ENCODE measurements around the gene NKX1-1. TPM values are rescaled to one million over a fixed set of nuclear protein-coding genes. Genes with fewer than 3 reads are reported as not detected.

NKX1-1 gene
- total and polyA plus RNA-seq, 2 donors = not detected

GRCh38 chr4:1370321-1371124 is 35.7 kb downstream of the NKX1-1 start:
- Histone ChIP-seq H3K4me1 (ENCODE audit: insufficient read depth) (no peaks in the 10 kb centered on the region), H3K4me3 (ENCODE audit: low read depth, low read length) (no peak overlapping the region), H3K27ac (ENCODE audit: low read depth) (no peak overlapping the region), H3K36me3 (ENCODE audit: insufficient read depth) (no peaks in the 10 kb centered on the region)
- no peak for DNase-seq (ENCODE audit: extremely low spot score)
- WGBS = 92% methylated on average over 29 of the region's 29 CpGs

- WGBS = 84% methylated on average over 22 of the region's 22 CpGs
- no peak for DNase-seq (ENCODE audit: extremely low spot score)
- Histone ChIP-seq H3K27ac (ENCODE audit: low read depth) (no peak overlapping the region), H3K36me3 (ENCODE audit: insufficient read depth) (no peaks in the 10 kb centered on the region), H3K4me1 (ENCODE audit: insufficient read depth) (no peaks in the 10 kb centered on the region), H3K4me3 (ENCODE audit: low read depth, low read length) (no peak overlapping the region)
Observed at GRCh38 chr4:1369479-1370079, 36.7 kb downstream of the NKX1-1 start.

GRCh38 chr4:1369091-1369450 is 37.2 kb downstream of the NKX1-1 start:
- Histone ChIP-seq H3K36me3 (ENCODE audit: insufficient read depth) (no peaks in the 10 kb centered on the region), H3K27ac (ENCODE audit: low read depth) (no peak overlapping the region), H3K4me3 (ENCODE audit: low read depth, low read length) (no peak overlapping the region), H3K4me1 (ENCODE audit: insufficient read depth) (no peaks in the 10 kb centered on the region)
- WGBS = 77% methylated on average over 18 of the region's 18 CpGs
- no peak for DNase-seq (ENCODE audit: extremely low spot score)

GRCh38 chr4:1368421-1369090 is 37.7 kb downstream of the NKX1-1 start:
- WGBS = 92% methylated on average over 24 of the region's 24 CpGs
- H3K4me3 ChIP-seq (ENCODE audit: low read depth, low read length) = no peak overlapping the region
- H3K36me3 ChIP-seq (ENCODE audit: insufficient read depth) = no peaks in the 10 kb centered on the region
- no peak for DNase-seq (ENCODE audit: extremely low spot score)
- no peaks in the 10 kb centered on the region for H3K4me1 ChIP-seq (ENCODE audit: insufficient read depth)
- H3K27ac ChIP-seq (ENCODE audit: low read depth) = no peak overlapping the region

- H3K27ac ChIP-seq (ENCODE audit: low read depth) = no peak overlapping the region
- H3K36me3 ChIP-seq (ENCODE audit: insufficient read depth) = no peaks in the 10 kb centered on the region
- no peak overlapping the region for H3K4me3 ChIP-seq (ENCODE audit: low read depth, low read length)
- no peaks in the 10 kb centered on the region for H3K4me1 ChIP-seq (ENCODE audit: insufficient read depth)
- 88% methylated on average over 10 of the region's 10 CpGs for WGBS
- no peak for DNase-seq (ENCODE audit: extremely low spot score)
Observed at GRCh38 chr4:1367936-1368289, 38.3 kb downstream of the NKX1-1 start.

- no peak overlapping the region for H3K4me3 ChIP-seq (ENCODE audit: low read depth, low read length)
- WGBS = 90% methylated on average over 17 of the region's 17 CpGs
- H3K36me3 ChIP-seq (ENCODE audit: insufficient read depth) = no peaks in the 10 kb centered on the region
- no peak for DNase-seq (ENCODE audit: extremely low spot score)
- no peaks in the 10 kb centered on the region for H3K4me1 ChIP-seq (ENCODE audit: insufficient read depth)
- H3K27ac ChIP-seq (ENCODE audit: low read depth) = no peak overlapping the region
Observed at GRCh38 chr4:1367230-1367935, 38.9 kb downstream of the NKX1-1 start.

GRCh38 chr4:1366371-1367229 is 39.6 kb downstream of the NKX1-1 start:
- Histone ChIP-seq H3K4me3 (ENCODE audit: low read depth, low read length) (no peak overlapping the region), H3K4me1 (ENCODE audit: insufficient read depth) (no peaks in the 10 kb centered on the region), H3K36me3 (ENCODE audit: insufficient read depth) (no peaks in the 10 kb centered on the region), H3K27ac (ENCODE audit: low read depth) (no peak overlapping the region)
- 92% methylated on average over 35 of the region's 35 CpGs for WGBS
- no peak for DNase-seq (ENCODE audit: extremely low spot score)

GRCh38 chr4:1365271-1366178 is 40.7 kb downstream of the NKX1-1 start:
- no peak overlapping the region for H3K27ac ChIP-seq (ENCODE audit: low read depth)
- DNase-seq (ENCODE audit: extremely low spot score) = no peak
- H3K4me3 ChIP-seq (ENCODE audit: low read depth, low read length) = no peak overlapping the region
- H3K36me3 ChIP-seq (ENCODE audit: insufficient read depth) = no peaks in the 10 kb centered on the region
- WGBS = 86% methylated on average over 25 of the region's 25 CpGs
- no peaks in the 10 kb centered on the region for H3K4me1 ChIP-seq (ENCODE audit: insufficient read depth)

GRCh38 chr4:1364748-1365147 is 41.5 kb downstream of the NKX1-1 start:
- WGBS = 93% methylated on average over 13 of the region's 13 CpGs
- H3K4me1 ChIP-seq (ENCODE audit: insufficient read depth) = no peaks in the 10 kb centered on the region
- no peak overlapping the region for H3K27ac ChIP-seq (ENCODE audit: low read depth)
- no peaks in the 10 kb centered on the region for H3K36me3 ChIP-seq (ENCODE audit: insufficient read depth)
- H3K4me3 ChIP-seq (ENCODE audit: low read depth, low read length) = no peak overlapping the region
- DNase-seq (ENCODE audit: extremely low spot score) = no peak

- H3K4me3 ChIP-seq (ENCODE audit: low read depth, low read length) = no peak overlapping the region
- no peak for DNase-seq (ENCODE audit: extremely low spot score)
- H3K36me3 ChIP-seq (ENCODE audit: insufficient read depth) = no peaks in the 10 kb centered on the region
- H3K4me1 ChIP-seq (ENCODE audit: insufficient read depth) = no peaks in the 10 kb centered on the region
- H3K27ac ChIP-seq (ENCODE audit: low read depth) = no peak overlapping the region
- 87% methylated on average over 16 of the region's 18 CpGs for WGBS
Observed at GRCh38 chr4:1364217-1364616, 42.0 kb downstream of the NKX1-1 start.

- H3K27ac ChIP-seq (ENCODE audit: low read depth) = no peak overlapping the region
- DNase-seq (ENCODE audit: extremely low spot score) = no peak
- H3K4me1 ChIP-seq (ENCODE audit: insufficient read depth) = no peaks in the 10 kb centered on the region
- no peak overlapping the region for H3K4me3 ChIP-seq (ENCODE audit: low read depth, low read length)
- 91% methylated on average over 11 of the region's 11 CpGs for WGBS
- H3K36me3 ChIP-seq (ENCODE audit: insufficient read depth) = peaks cover 2% of the 10 kb centered on the region
Observed at GRCh38 chr4:1363513-1363912, 42.7 kb downstream of the NKX1-1 start.

GRCh38 chr4:1362521-1362920 is 43.7 kb downstream of the NKX1-1 start:
- H3K36me3 ChIP-seq (ENCODE audit: insufficient read depth) = peaks cover 2% of the 10 kb centered on the region
- DNase-seq (ENCODE audit: extremely low spot score) = no peak
- no peak overlapping the region for H3K27ac ChIP-seq (ENCODE audit: low read depth)
- H3K4me1 ChIP-seq (ENCODE audit: insufficient read depth) = no peaks in the 10 kb centered on the region
- H3K4me3 ChIP-seq (ENCODE audit: low read depth, low read length) = no peak overlapping the region
- 92% methylated on average over 17 of the region's 17 CpGs for WGBS
